ENCODE measurements around the gene TMEM185B. TPM values are rescaled to one million over a fixed set of nuclear protein-coding genes. Genes with fewer than 3 reads are reported as not detected.

TMEM185B gene
- total and polyA plus RNA-seq, 10 of the 15 experiments (the other 5 are each of a cell fraction or from before 2014, with no cell fraction given): 2.4 to 20.9 (median 14.5) TPM

- in situ Hi-C loops (cut with MboI): loop anchor here (25.0 kb wide), 1 partner anchor 478 kb away; no protein-coding TSS in a partner anchor
- Histone ChIP-seq H3K4me1 (ENCODE audit: control insufficient read depth, insufficient read depth, low read length) (peaks cover 11% of the 10 kb centered on the region), H3K9ac (ENCODE audit: control insufficient read depth, insufficient read depth, low read length) (no peak overlapping the region), H3K4me2 (ENCODE audit: control insufficient read depth, insufficient read depth) (no peak overlapping the region), H4K20me1 (ENCODE audit: control insufficient read depth, insufficient read depth) (no peaks in the 10 kb centered on the region), H3K79me2 (ENCODE audit: control insufficient read depth, insufficient read depth, low read length) (no peaks in the 10 kb centered on the region), H3K27ac (ENCODE audit: control insufficient read depth, insufficient read depth) (no peak overlapping the region), H3K4me3 (no peak overlapping the region), H2AFZ (ENCODE audit: control insufficient read depth, low read depth, low read length) (no peak overlapping the region; the same call in 1 of the 2 replicates), H3K27me3 (replicated peaks in 1 of 2; ENCODE audit: control insufficient read depth in 2 of 2, insufficient read depth in 2 of 2, low read length in 1 of 2) (no peaks in the 10 kb centered on the region), H3K9me3 (replicated peaks; ENCODE audit: control insufficient read depth, insufficient read depth, low read length) (no peaks in the 10 kb centered on the region), H3K36me3 (ENCODE audit: control insufficient read depth in 2 of 2, insufficient read depth in 2 of 2, low read length in 1 of 2) (no peaks in the 10 kb centered on the region)
- ChIA-PET SMC1A (ENCODE audit: uncharacterized antibody, unreplicated experiment) (no interaction called here), RAD21 (ENCODE audit: unreplicated experiment) (interaction anchor here (1.2 to 6.3 kb wide), 2 partner anchors 32 to 103 kb away, joined by 3 to 50 read pairs; no protein-coding TSS in a partner anchor), POLR2A (no interaction called here), CTCF (interaction anchor here (6.1 kb wide), 1 partner anchor 102 kb away, joined by 63 read pairs; no protein-coding TSS in a partner anchor)
- WGBS (ENCODE audit: insufficient coverage, insufficient replicate concordance, low lambda C conversion rate, missing lambda C conversion rate): 74% methylated on average over 10 of the region's 12 CpGs
- no peak for ATAC-seq
- BruUV-seq (replicated peaks): no TSS peak
- no peak for DNase-seq (ENCODE audit: low read depth, low spot score)
- TF ChIP-seq KDM1A (IDR thresholded peaks at IDR 0.05; ENCODE audit: borderline replicate concordance) (no peak), EP300 (IDR thresholded peaks at IDR 0.05; ENCODE audit: borderline replicate concordance in 1 of 2, control insufficient read depth in 1 of 2, low read depth in 2 of 2, low read length in 2 of 2) (no peak), RUNX3 (IDR thresholded peaks at IDR 0.05; ENCODE audit: low read length) (no peak), NKRF (conservative IDR thresholded peaks at IDR 0.05) (no peak), PAX5 (IDR thresholded peaks at IDR 0.05; ENCODE audit: borderline replicate concordance, low read depth, low read length) (no peak), FOXK2 (IDR thresholded peaks at IDR 0.05) (no peak), POLR2AphosphoS2 (IDR thresholded peaks at IDR 0.05; ENCODE audit: low read depth, low read length) (no peak), STAT1 (conservative IDR thresholded peaks at IDR 0.05) (no peak), PBX3 (IDR thresholded peaks at IDR 0.05; ENCODE audit: insufficient replicate concordance, low read depth, low read length) (no peak), CBFB (IDR thresholded peaks at IDR 0.05; ENCODE audit: low read depth) (no peak), BHLHE40 (IDR thresholded peaks at IDR 0.05; ENCODE audit: borderline replicate concordance in 1 of 2, low read depth in 2 of 2, low read length in 1 of 2) (no peak), NFYA (IDR thresholded peaks at IDR 0.05; ENCODE audit: borderline replicate concordance, low read depth, low read length) (no peak), FOS (IDR thresholded peaks at IDR 0.05; ENCODE audit: borderline replicate concordance, extremely low read depth, insufficient read length) (no peak), JUND (IDR thresholded peaks at IDR 0.05; ENCODE audit: low read depth, low read length) (no peak), TCF7 (IDR thresholded peaks at IDR 0.05; ENCODE audit: borderline replicate concordance) (no peak), EZH2 (IDR thresholded peaks at IDR 0.05; ENCODE audit: borderline replicate concordance, control insufficient read depth, low read depth, low read length) (no peak), MEF2A (IDR thresholded peaks at IDR 0.05; ENCODE audit: insufficient read depth, low read depth, low read length) (no peak), SMAD1 (IDR thresholded peaks at IDR 0.05; ENCODE audit: low read depth, partially characterized antibody) (no peak), SMAD5 (IDR thresholded peaks at IDR 0.05; ENCODE audit: low read depth) (no peak), HDAC6 (IDR thresholded peaks at IDR 0.05; ENCODE audit: unreplicated experiment) (no peak)
- no peak for FAIRE-seq
- intact Hi-C loops (cut with micrococcal nuclease; ENCODE audit: unreplicated experiment): no loop called here
Observed at GRCh38 chr2:120209427-120210269, 13.6 kb downstream of the TMEM185B start.

Data from GM12878 (cell line).